HL-60 (cell line): ENCODE measurements around the gene AMMECR1.
A peak's percentile ranks its signal among the peaks of the same experiment; 100 is the strongest.

ENCODE experiments used
- DNase-seq, 2 experiments: peaks; one replicate each; pipeline ENCODE4 v3.0.0-alpha.2; 2010 to 2020; ENCODE audit warnings: low read depth in 1 of 2, low spot score in 1 of 2
- H3K27ac ChIP-seq: fragments of 250-450 bp; sonication (Bioruptor Pico); replicated peaks from 2 replicates; pipeline ENCODE4 v1.5.1; 2020; ENCODE audit warnings: mild to moderate bottlenecking, moderate library complexity
- H3K27me3 ChIP-seq: fragments of 250-450 bp; sonication (Bioruptor Pico); 2 replicates; pipeline ENCODE4 v1.5.1; 2021; ENCODE audit warnings: mild to moderate bottlenecking, moderate library complexity; ENCODE audit not compliant: insufficient read depth, poor library complexity, severe bottlenecking
- H3K4me3 ChIP-seq: replicated peaks from 2 replicates; pipeline ENCODE4 v1.5.1; 2011; ENCODE audit warnings: mild to moderate bottlenecking, control low read depth, low read length; ENCODE audit not compliant: insufficient read depth
- GABPA ChIP-seq: IDR thresholded peaks from 2 replicates; pipeline ENCODE4 v1.6.1; 2012; ENCODE audit warnings: low read depth
- POLR2AphosphoS5 ChIP-seq: IDR thresholded peaks from 2 replicates; pipeline ENCODE4 v1.6.1; 2012; ENCODE audit warnings: low read depth
- REST ChIP-seq: IDR thresholded peaks from 2 replicates; pipeline ENCODE4 v1.6.1; 2012; ENCODE audit warnings: low read depth; ENCODE audit not compliant: insufficient replicate concordance
- SPI1 ChIP-seq: IDR thresholded peaks from 2 replicates; pipeline ENCODE4 v1.6.1; 2012; ENCODE audit warnings: low read depth, mild to moderate bottlenecking, borderline replicate concordance
- TF ChIP-seq, protein P1 (sequence below): IDR thresholded peaks from one replicate; pipeline ENCODE4 v1.5.1; 2011; ENCODE audit warnings: low read length, control low read depth, inconsistent platforms; ENCODE audit not compliant: insufficient read depth

AMMECR1 gene

DNA sequence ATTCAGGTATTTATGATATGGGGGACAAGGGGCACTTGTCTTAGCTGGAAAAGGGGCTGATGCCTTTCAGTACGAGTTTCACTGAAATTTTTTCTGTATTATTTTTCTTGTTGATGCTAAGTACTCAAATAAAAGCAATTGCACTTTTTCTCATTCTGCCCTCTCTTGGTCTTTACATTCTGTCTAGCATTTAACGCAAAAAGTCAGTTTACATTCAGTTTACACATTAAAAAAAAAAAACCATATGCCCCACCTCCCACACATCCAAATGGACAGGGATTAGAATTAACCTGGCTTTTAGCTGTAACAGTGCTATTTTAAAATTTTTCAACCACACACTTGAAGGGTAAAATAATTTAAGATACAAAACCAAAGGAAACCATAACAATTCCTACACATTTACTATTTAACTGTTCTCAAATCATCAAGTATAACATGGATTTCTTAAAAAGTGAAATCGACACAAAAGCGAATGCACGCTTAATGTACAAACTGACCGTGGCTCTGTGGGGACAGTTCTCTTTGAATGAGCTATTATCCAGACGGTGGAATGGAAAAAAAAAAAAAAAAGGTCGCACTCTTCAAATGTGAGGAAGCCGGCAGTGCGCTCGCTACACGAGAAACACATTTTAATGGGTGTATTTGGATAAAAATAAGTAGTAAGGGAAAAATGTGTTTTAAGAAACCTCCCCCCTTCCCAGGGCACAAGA lies 1.4 kb downstream of the AMMECR1 start:
- Histone ChIP-seq H3K27me3 (no peaks in the 10 kb centered on the region), H3K27ac (no peak overlapping the region), H3K4me3 (peak overlapping the region; percentile 79)
- TF ChIP-seq, protein P1, sequence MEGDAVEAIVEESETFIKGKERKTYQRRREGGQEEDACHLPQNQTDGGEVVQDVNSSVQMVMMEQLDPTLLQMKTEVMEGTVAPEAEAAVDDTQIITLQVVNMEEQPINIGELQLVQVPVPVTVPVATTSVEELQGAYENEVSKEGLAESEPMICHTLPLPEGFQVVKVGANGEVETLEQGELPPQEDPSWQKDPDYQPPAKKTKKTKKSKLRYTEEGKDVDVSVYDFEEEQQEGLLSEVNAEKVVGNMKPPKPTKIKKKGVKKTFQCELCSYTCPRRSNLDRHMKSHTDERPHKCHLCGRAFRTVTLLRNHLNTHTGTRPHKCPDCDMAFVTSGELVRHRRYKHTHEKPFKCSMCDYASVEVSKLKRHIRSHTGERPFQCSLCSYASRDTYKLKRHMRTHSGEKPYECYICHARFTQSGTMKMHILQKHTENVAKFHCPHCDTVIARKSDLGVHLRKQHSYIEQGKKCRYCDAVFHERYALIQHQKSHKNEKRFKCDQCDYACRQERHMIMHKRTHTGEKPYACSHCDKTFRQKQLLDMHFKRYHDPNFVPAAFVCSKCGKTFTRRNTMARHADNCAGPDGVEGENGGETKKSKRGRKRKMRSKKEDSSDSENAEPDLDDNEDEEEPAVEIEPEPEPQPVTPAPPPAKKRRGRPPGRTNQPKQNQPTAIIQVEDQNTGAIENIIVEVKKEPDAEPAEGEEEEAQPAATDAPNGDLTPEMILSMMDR = no peak
- TF ChIP-seq REST (no peak), GABPA (no peak), POLR2AphosphoS5 (no peak), SPI1 (no peak)
- DNase-seq = no peak

- TF ChIP-seq POLR2AphosphoS5 = no peak
- no peak for TF ChIP-seq REST
- TF ChIP-seq GABPA = no peak
- TF ChIP-seq, protein P1 = no peak
- TF ChIP-seq SPI1 = no peak
- no peak overlapping the region for H3K27ac ChIP-seq
- DNase-seq = no peak
- peak overlapping the region; percentile 8; the same call in 1 of the 2 replicates for H3K4me3 ChIP-seq
- H3K27me3 ChIP-seq = no peaks in the 10 kb centered on the region
These were observed 2.3 kb downstream of the AMMECR1 start for GRCh38 chrX:110315551-110315950.

DNA sequence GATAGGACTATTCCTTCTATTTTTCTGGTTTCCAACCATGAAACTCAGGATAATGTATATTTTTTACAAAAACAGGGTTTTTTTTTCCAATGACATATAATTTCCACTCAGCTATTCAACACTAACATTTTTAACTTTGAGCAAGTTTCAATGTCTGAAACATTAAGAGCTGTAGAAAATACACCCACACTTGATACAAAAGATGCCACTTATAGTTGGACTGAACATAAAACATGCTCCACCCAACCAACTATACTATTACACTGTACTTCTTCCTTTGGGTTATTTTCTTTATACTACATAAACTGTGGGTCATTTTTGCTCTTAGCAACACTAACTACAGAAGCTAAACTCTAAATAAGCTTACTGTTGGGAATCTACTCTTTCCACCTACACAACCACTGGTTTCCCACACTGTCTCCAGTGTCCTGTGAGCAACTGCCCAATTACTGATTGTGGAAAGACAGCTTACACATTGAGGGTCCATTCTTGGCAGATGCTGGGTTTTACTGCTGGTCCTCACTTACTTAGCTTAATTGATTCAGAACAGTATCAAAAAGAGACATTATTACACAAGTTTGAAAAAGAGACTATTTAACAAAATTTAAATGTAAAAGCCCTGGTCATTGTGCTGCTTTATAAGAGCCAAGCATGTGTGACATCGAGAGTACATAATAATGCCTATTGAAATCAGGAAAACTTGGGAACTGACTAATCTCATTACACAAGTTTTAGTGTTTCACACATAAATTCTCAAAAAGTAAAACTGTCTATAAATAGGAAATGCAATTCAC lies 6.3 kb downstream of the AMMECR1 start:
- TF ChIP-seq, protein P1 = no peak
- TF ChIP-seq POLR2AphosphoS5 (no peak), GABPA (no peak), REST (no peak), SPI1 (no peak)
- no peak for DNase-seq
- Histone ChIP-seq H3K4me3 (no peak overlapping the region), H3K27ac (no peak overlapping the region), H3K27me3 (no peaks in the 10 kb centered on the region)
